GM18511 (cell line): ENCODE data around the gene GPR157.

ENCODE experiments used
- ATAC-seq: cut with Tn5 transposase; IDR thresholded peaks from one replicate; pipeline ENCODE4 v1.9.1; 2021; ENCODE audit warnings: mild to moderate bottlenecking, moderate library complexity; ENCODE audit not compliant: unreplicated experiment

GPR157 gene

GRCh38 chr1:9088807-9089206 lies 40.1 kb downstream of the GPR157 start:
- no peak for ATAC-seq

- ATAC-seq = no peak
Measured at GRCh38 chr1:9087411-9088125, 41.3 kb downstream of the GPR157 start.

GRCh38 chr1:9086796-9087195 lies 42.1 kb downstream of the GPR157 start:
- no peak for ATAC-seq

- no peak for ATAC-seq
Measured at GRCh38 chr1:9086045-9086444, 42.9 kb downstream of the GPR157 start.

GRCh38 chr1:9085306-9085940 lies 43.5 kb downstream of the GPR157 start:
- no peak for ATAC-seq

- no peak for ATAC-seq
Measured at GRCh38 chr1:9084906-9085305, 44.0 kb downstream of the GPR157 start.

- ATAC-seq = no peak
Measured at GRCh38 chr1:9081473-9081872, 47.4 kb downstream of the GPR157 start.

- no peak for ATAC-seq
Measured at GRCh38 chr1:9080705-9081291, 48.1 kb downstream of the GPR157 start.

- peak; percentile 47 for ATAC-seq
Measured at GRCh38 chr1:9079988-9080704, 48.8 kb downstream of the GPR157 start.

GRCh38 chr1:9078752-9079500 lies 50.0 kb downstream of the GPR157 start:
- no peak for ATAC-seq

GRCh38 chr1:9078015-9078751 lies 50.7 kb downstream of the GPR157 start:
- ATAC-seq = no peak

- ATAC-seq = no peak
Measured at GRCh38 chr1:9075022-9075421, 53.9 kb downstream of the GPR157 start.

- ATAC-seq = no peak
Measured at GRCh38 chr1:9073143-9073542, 55.8 kb downstream of the GPR157 start.

- ATAC-seq = no peak
Measured at GRCh38 chr1:9071554-9072235, 57.2 kb downstream of the GPR157 start.

GRCh38 chr1:9070486-9070885 lies 58.4 kb downstream of the GPR157 start:
- ATAC-seq = no peak

GRCh38 chr1:9069326-9070100 lies 59.4 kb downstream of the GPR157 start, which contains the start of gene SLC2A5:
Gene SLC2A5, minus strand, starts transcription at chr1:9069635. Its CDS starts 99 bp downstream, at chr1:9069536.
- ATAC-seq = peak; percentile 94

GRCh38 chr1:9068981-9069325 lies 59.9 kb downstream of the GPR157 start:
- no peak for ATAC-seq

GRCh38 chr1:9066945-9067807 lies 61.7 kb downstream of the GPR157 start:
- no peak for ATAC-seq
